Right atrium auricular region (tissue), 2 donors: Measurements from ENCODE around the gene NRP2. TPM values are rescaled to one million over a fixed set of nuclear protein-coding genes. Genes with fewer than 3 reads are reported as not detected.
A peak's percentile ranks its signal among the peaks of the same experiment; 100 is the strongest.

Experiments used
- DNase-seq: peaks from one replicate; pipeline ENCODE4 v3.0.0-alpha.2; 2019; ENCODE audit warnings: low spot score
- H3K27ac ChIP-seq, 2 donors: fragments of 200-600 bp; sonication (generic); 1 replicate in 1 of 2; 2 replicates in 1 of 2; pipeline ENCODE4 v1.5.1; 2016 to 2019
- H3K27me3 ChIP-seq, 2 donors: fragments of 200-600 bp; sonication (generic); one replicate each; pipeline versions ENCODE4 v1.5.1 to v1.6.0; 2017 to 2019
- H3K36me3 ChIP-seq: fragments of 200-600 bp; sonication (generic); one replicate; pipeline ENCODE4 v1.5.1; 2016
- H3K4me1 ChIP-seq, 2 donors: fragments of 200-600 bp; sonication (generic); one replicate each; pipeline versions ENCODE4 v1.5.1 to v1.6.0; 2017 to 2019
- H3K4me3 ChIP-seq, 2 donors: fragments of 200-600 bp; sonication (generic); 1 replicate in 1 of 2; 2 replicates in 1 of 2; pipeline ENCODE4 v1.5.1; 2017 to 2019; ENCODE audit warnings: mild to moderate bottlenecking in 1 of 2, moderate library complexity in 1 of 2
- H3K9me3 ChIP-seq, 2 donors: fragments of 200-600 bp; sonication (generic); one replicate each; pipeline ENCODE4 v1.5.1; 2019
- CTCF ChIP-seq, 2 donors: fragments of 200-600 bp; sonication (generic); IDR thresholded peaks; one replicate each; pipeline ENCODE4 v1.5.1; 2019; ENCODE audit warnings: antibody characterized with exemption in 2 of 2
- total RNA-seq, 2 donors: library from RNA; depleted of rRNA; stranded (reverse); fragments of >200 nt; gene quantifications; one replicate each; pipeline ENCODE4 v1.1.0, GENCODE V29; 2016

NRP2 gene
- total RNA-seq, 2 donors from 2014 or later, result 7.1 to 10.9 TPM

- H3K36me3 ChIP-seq, result no peaks in the 10 kb centered on the region
- no peak for DNase-seq
- no peaks in the 10 kb centered on the region for H3K27me3 ChIP-seq
- no peak for TF ChIP-seq CTCF (IDR thresholded peaks at IDR 0.05)
- no peaks in the 10 kb centered on the region for H3K9me3 ChIP-seq
- H3K4me3 ChIP-seq, result no peak overlapping the region
- H3K27ac ChIP-seq, result no peak overlapping the region
- H3K4me1 ChIP-seq, result peaks cover 0 to 42% of the 10 kb centered on the region in 2 donors
Measured at GRCh38 chr2:205680903-205681302, 1.4 kb upstream of the NRP2 start.

- Histone ChIP-seq H3K9me3 (no peaks in the 10 kb centered on the region), H3K36me3 (no peaks in the 10 kb centered on the region), H3K4me3 (peak overlapping the region; percentile 55 to 73), H3K27me3 (no peaks in the 10 kb centered on the region), H3K4me1 (peaks cover 0 to 50% of the 10 kb centered on the region in 2 donors), H3K27ac (peak overlapping the region; percentile 70 to 77)
- no peak for DNase-seq
- no peak for TF ChIP-seq CTCF (IDR thresholded peaks at IDR 0.05)
Measured at GRCh38 chr2:205681401-205682238, 681 bp upstream of the NRP2 start.

- no peaks in the 10 kb centered on the region for H3K36me3 ChIP-seq
Measured at GRCh38 chr2:205682971-205683501, 735 bp downstream of the NRP2 start.

GRCh38 chr2:205683502-205684367 lies 1.4 kb downstream of the NRP2 start:
- no peak for TF ChIP-seq CTCF (IDR thresholded peaks at IDR 0.05)
- peak overlapping the region; percentile 70 to 77 for H3K27ac ChIP-seq
- no peaks in the 10 kb centered on the region for H3K27me3 ChIP-seq
- H3K36me3 ChIP-seq, result no peaks in the 10 kb centered on the region
- H3K4me1 ChIP-seq, result peaks cover 0 to 52% of the 10 kb centered on the region in 2 donors
- peak overlapping the region; percentile 55 to 73 for H3K4me3 ChIP-seq
- H3K9me3 ChIP-seq, result no peaks in the 10 kb centered on the region
- no peak for DNase-seq

More at GRCh38 chr2:205682971-205683501, 735 bp downstream of the NRP2 start:
- Histone ChIP-seq H3K9me3 (no peaks in the 10 kb centered on the region), H3K4me1 (peaks cover 0 to 52% of the 10 kb centered on the region in 2 donors), H3K4me3 (peak overlapping the region; percentile 55 to 73), H3K27ac (peak overlapping the region; percentile 70 to 77), H3K27me3 (no peaks in the 10 kb centered on the region)
- no peak for TF ChIP-seq CTCF (IDR thresholded peaks at IDR 0.05)
- DNase-seq, result no peak

- H3K4me1 ChIP-seq, result peaks cover 0 to 52% of the 10 kb centered on the region in 2 donors
Measured at GRCh38 chr2:205684871-205685313, 2.6 kb downstream of the NRP2 start.

More at GRCh38 chr2:205684871-205685313, 2.6 kb downstream of the NRP2 start:
- Histone ChIP-seq H3K27ac (peak overlapping the region; percentile 27 to 58), H3K9me3 (no peaks in the 10 kb centered on the region), H3K4me3 (peak overlapping the region; percentile 55 to 73), H3K36me3 (no peaks in the 10 kb centered on the region), H3K27me3 (no peaks in the 10 kb centered on the region)
- no peak for TF ChIP-seq CTCF (IDR thresholded peaks at IDR 0.05)
- no peak for DNase-seq
